Bronchial epithelial cell (primary cell): ENCODE measurements around the gene ZNF792. TPM values are rescaled to one million over a fixed set of nuclear protein-coding genes. Genes with fewer than 3 reads are reported as not detected.

Source experiments
- DNase-seq: peaks from one replicate; pipeline ENCODE4 v3.0.0-alpha.2; 2010; ENCODE audit warnings: low read depth
- FAIRE-seq: peaks from 2 replicates; lab custom pipeline; 2011; peaks lifted over from hg19 to GRCh38; lab: Jason Lieb, UNC
- H3K27me3 ChIP-seq: 2 replicates; pipeline ENCODE4 v1.5.1; 2011; ENCODE audit warnings: low read length; ENCODE audit not compliant: control insufficient read depth, insufficient read depth
- H3K36me3 ChIP-seq: 2 replicates; pipeline ENCODE4 v1.5.1; 2011; ENCODE audit warnings: low read length; ENCODE audit not compliant: control insufficient read depth, insufficient read depth
- H3K4me3 ChIP-seq: 2 replicates; pipeline ENCODE4 v1.5.1; 2011; ENCODE audit warnings: mild to moderate bottlenecking, low read depth, low read length, control low read depth
- CTCF ChIP-seq: IDR thresholded peaks from 2 replicates; pipeline ENCODE4 v1.5.1; 2011; ENCODE audit warnings: mild to moderate bottlenecking, moderate library complexity, low read length, control low read depth, inconsistent platforms; ENCODE audit not compliant: insufficient read depth, severe bottlenecking
- total RNA-seq: library from RNA; depleted of rRNA; stranded (reverse); fragments of >200 nt; gene quantifications from 2 replicates; pipeline ENCODE4 v1.2.1, GENCODE V29; 2014

The ZNF792 gene
- total RNA-seq, 1 donor from 2014 or later: 1.8 TPM

- FAIRE-seq (no peak), DNase-seq (no peak)
- Histone ChIP-seq H3K4me3 (no peak overlapping the region), H3K27me3 (no peaks in the 10 kb centered on the region), H3K36me3 (peaks cover 8% of the 10 kb centered on the region)
- TF ChIP-seq CTCF: no peak
These were observed 2.9 kb downstream of the ZNF792 start for GRCh38 chr19:34960940-34961679.

- peak; percentile 55 for FAIRE-seq
These were observed 3.8 kb downstream of the ZNF792 start for GRCh38 chr19:34960103-34960805.

GRCh38 chr19:34959021-34959420 is 5.0 kb downstream of the ZNF792 start:
- peaks cover 8% of the 10 kb centered on the region for H3K36me3 ChIP-seq
- DNase-seq: no peak
- TF ChIP-seq CTCF: no peak
- H3K27me3 ChIP-seq: no peaks in the 10 kb centered on the region
- H3K4me3 ChIP-seq: no peak overlapping the region
- no peak for FAIRE-seq

More at GRCh38 chr19:34960103-34960805, 3.8 kb downstream of the ZNF792 start:
- peaks cover 8% of the 10 kb centered on the region for H3K36me3 ChIP-seq
- no peak for TF ChIP-seq CTCF
- peak; percentile 10 for DNase-seq
- no peak overlapping the region for H3K4me3 ChIP-seq
- H3K27me3 ChIP-seq: no peaks in the 10 kb centered on the region

GRCh38 chr19:34957830-34958751 is 5.9 kb downstream of the ZNF792 start:
- FAIRE-seq (no peak), DNase-seq (no peak)
- TF ChIP-seq CTCF: no peak
- no peak overlapping the region for H3K4me3 ChIP-seq
- no peaks in the 10 kb centered on the region for H3K27me3 ChIP-seq
- H3K36me3 ChIP-seq: peaks cover 8% of the 10 kb centered on the region

- no peak for FAIRE-seq
- H3K36me3 ChIP-seq: no peaks in the 10 kb centered on the region
These were observed 10.9 kb downstream of the ZNF792 start for GRCh38 chr19:34953092-34953491.

More at GRCh38 chr19:34953092-34953491, 10.9 kb downstream of the ZNF792 start:
- no peak for DNase-seq
- no peaks in the 10 kb centered on the region for H3K27me3 ChIP-seq
- no peak overlapping the region for H3K4me3 ChIP-seq
- TF ChIP-seq CTCF: no peak
